ENCODE measurements around the gene SAMD4A. TPM values are rescaled to one million over a fixed set of nuclear protein-coding genes. Genes with fewer than 3 reads are reported as not detected.

SAMD4A gene
- total RNA-seq, 1 donor from 2014 or later, result 92.2 TPM

DNA sequence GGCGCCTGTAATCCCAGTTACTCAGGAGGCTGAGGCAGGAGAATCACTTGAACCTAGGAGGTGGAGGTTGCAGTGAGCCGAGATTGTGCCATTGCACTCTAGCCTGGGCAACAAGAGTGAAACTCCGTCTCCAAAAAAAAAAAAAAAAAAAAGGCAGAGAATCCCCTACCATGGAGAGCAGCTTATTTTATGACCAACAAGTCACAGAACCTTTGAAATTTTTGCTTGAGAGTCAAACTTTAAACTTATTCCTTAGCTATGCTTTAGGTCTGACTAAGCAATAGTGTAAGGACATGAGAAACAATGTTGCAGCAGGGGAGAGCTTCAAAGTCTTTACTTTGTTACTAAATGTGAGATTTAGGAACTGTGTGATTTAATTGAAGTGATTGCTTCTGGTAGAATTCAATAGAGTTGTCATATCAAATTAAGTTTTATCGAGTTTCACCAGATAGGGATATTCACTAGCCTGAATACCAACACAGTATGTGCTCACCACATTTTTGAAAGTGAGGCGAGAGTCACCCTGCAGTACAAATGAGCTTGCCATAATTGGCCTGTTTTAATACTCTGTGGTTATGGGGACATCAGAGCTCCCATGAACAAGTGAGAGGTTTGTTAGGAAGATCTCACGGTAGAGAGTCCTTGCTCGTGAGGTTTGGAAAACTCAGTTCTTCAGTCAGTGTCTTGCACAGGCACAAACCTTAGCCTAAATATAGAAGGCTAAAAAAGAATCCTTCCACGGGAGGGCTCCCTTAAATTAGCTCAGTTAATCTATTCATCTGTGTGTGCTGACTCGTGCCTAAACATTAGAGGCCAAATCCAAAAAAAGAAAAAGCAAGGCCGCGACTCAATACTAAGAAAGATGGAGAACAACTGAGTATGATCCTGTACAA is 108.6 kb downstream of the SAMD4A start:
- DNase-seq (ENCODE audit: extremely low read depth, low read depth, low spot score), result no peak

DNA sequence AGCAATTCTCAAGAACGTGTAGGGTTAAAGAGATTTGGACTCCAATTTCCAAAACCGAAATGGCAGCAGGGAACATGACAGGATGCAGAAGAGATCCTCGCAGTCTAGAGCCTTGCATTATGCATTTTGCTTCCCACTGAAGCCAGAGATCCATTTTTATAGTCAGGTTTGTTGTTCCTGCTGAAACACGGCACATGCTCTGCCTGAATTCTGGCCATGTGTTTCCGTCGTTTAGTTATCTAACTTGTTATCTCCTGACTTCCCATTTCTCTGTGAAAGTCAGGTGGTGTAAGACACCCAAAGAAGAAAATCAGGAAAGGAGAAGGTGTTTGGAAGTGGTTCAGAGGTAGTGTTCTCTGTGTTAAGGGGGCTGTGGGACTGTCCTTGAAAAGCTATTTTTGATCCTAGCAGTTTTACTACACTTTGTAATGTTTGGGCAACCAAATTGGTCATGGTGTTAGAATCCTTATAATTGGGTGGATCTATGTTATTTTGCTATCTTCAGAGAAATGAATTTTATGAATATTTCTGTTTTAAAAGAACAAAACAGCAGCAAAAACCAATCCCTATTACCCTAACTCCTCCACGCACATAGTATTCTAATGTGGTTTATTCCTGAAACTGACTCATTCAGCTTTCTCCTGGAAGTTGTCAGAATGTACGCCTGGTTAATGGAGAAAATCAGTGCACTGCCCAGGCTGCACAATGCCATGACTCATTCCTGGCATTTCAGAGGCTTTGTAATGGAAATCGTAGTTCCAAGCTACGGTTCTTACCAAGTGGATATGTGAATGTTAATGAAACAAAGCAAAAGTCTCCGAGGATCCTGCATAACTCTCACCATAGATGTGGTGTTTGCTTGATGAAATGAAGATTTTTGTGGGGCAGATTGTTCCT is 110.1 kb downstream of the SAMD4A start:
- DNase-seq (ENCODE audit: extremely low read depth, low read depth, low spot score), result peak; percentile 91

DNA sequence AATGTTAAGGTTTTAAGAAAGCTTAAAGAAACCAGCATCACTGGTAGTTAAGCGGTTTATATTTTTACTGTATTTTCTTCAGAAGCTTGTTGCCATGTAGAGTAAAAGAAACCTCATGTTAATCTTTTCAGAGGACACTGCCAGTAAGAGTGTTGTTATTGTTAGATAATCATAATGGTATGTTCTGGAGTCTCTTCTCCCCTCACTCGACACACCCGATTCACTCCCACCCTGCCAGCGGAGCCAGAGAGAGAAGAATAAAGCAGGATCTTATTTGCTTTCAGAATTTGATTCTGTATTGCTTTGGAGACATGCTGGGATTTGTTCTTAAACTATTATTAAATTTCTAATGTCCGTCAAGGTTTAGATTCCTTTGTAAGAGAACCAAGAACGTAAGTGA is 113.7 kb downstream of the SAMD4A start:
- DNase-seq (ENCODE audit: extremely low read depth, low read depth, low spot score), result no peak

DNA sequence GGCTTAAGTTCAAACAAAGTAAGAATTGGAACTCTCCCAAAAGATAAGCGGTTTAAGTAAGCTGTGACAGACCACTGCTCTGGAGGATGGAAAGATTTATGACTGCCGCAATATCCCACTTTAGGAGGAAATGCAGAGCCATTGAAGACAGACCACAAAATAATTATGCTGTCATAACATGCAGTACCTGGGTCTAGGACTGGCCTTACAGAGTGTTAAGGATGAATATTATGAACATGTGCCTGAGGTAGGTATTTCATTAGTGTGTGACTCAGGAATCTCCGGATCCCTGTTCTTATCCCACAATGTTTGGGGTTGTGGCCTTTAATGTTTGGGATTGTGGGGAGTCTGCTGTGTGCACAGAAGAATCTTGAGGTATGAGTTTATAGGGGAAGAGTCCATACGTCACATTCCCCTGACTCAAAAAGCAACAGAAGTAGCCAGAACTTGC is 114.9 kb downstream of the SAMD4A start:
- no peak for DNase-seq (ENCODE audit: extremely low read depth, low read depth, low spot score)

DNA sequence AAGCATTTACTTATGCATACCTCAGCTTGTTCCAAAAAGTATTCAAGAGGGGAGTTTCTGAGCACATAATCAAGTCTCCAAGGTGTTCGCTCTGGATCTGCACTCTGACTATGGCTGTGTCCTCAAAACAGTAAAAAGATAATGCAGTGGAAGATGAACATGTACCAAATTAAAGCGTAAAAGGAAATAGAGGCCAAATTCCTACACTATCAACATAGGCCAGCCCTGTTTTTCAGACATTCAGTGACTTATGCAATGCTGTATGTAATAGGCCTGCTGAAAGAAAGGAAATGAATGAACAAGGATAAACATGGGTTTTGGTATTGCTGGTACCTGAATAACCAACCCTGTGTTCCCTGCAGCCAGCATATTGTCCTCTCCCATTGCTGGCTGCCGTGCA is 115.7 kb downstream of the SAMD4A start:
- DNase-seq (ENCODE audit: extremely low read depth, low read depth, low spot score), result no peak

DNA sequence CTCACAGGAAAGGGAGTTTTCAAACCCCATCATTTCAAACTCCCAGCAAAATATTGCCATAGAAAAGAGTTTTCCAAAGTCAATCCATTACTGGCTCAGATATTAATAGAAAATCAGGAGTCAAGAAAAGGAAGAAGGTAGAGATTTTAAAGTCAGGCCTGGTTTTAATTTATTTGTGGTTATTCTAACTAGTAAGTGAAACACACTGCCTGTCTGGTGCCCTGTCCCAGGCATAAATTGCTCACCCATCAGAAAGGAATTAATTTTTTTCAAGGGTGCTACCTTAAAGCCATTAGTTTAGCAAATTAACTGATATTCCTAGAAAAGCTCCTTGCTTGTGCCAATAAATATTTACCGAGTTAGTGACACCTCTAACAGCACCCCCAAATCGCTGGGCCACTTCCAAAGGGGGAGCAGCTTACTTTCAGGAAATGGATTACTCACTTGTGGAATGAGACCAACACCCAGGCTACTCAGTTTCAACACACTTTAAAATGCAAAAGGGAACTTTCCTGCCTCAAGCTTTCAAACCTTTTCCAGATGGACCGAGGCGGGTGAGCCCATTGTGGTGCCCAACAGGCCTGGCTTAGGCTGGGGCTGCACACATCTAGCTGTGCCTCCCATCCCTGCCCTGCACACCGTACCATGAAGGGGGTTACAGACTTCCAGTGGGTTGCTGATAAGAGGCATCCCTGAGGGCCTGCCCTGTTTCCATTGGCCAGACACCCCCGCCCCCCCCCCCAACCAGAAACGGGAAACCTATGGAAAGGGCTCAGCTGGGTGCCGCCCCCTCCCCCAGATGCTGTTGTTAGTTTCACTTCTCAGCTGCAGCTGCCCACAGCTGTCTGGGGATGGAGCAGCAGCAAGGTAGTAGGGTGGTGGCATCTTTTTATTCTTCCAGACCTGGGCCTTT is 117.2 kb downstream of the SAMD4A start:
- DNase-seq (ENCODE audit: extremely low read depth, low read depth, low spot score), result no peak

DNA sequence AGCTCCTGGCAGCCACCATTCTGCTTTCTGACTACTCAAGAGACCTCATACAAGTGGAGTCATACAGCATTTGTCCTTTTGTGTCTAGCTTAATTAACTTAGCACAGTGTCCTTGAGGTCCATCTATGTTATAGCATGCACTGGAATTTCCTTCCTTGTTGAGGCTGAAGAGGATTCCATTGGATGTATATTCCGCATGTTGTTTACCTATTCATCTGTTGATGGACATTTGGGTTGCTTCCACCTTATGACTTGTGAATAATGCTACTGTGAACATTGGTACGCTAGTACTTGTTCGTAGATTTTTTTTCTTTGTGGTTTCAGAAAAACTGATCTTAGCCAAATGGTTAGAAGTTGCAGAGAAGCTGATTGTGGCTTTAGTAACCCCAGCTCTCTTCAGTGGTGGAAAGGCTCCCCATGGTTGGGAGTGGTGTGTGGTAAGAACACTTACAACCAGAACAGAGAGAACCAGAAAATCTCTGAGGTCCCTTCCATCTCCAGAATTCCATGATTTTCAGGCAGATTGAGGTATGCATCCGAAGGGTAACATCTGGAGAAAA is 118.4 kb downstream of the SAMD4A start:
- DNase-seq (ENCODE audit: extremely low read depth, low read depth, low spot score), result no peak

DNA sequence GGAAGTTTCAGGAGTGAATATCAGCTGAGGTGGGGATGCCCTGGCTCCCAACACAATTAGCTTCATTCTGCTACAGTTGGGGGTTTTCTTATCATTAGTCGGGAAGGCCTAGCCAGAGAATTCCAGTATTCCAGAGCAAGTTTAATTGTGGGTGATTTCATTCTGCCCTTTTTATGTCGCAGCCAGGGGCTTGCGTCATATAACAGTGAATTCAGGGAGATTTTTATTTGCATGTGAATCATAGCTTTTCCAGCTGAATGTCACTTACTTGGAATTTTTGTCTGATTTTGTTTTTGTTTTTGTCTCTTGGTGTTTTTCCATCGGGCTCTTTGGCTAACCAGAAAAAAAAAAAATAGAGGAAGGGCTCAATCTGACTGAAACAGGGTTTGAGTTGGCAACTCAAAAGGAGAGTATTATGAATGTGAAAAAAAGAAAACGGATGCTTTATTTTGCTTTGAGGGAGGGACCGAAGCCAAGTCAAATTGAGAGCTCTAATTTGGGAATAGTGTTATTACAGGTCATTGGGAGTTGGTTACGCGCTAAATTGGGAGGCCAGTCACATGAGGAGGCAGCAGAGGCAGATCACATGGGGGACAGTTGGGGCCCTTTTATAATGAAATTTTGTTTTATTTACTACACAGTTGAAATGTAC is 119.4 kb downstream of the SAMD4A start:
- DNase-seq (ENCODE audit: extremely low read depth, low read depth, low spot score), result peak; percentile 90

DNA sequence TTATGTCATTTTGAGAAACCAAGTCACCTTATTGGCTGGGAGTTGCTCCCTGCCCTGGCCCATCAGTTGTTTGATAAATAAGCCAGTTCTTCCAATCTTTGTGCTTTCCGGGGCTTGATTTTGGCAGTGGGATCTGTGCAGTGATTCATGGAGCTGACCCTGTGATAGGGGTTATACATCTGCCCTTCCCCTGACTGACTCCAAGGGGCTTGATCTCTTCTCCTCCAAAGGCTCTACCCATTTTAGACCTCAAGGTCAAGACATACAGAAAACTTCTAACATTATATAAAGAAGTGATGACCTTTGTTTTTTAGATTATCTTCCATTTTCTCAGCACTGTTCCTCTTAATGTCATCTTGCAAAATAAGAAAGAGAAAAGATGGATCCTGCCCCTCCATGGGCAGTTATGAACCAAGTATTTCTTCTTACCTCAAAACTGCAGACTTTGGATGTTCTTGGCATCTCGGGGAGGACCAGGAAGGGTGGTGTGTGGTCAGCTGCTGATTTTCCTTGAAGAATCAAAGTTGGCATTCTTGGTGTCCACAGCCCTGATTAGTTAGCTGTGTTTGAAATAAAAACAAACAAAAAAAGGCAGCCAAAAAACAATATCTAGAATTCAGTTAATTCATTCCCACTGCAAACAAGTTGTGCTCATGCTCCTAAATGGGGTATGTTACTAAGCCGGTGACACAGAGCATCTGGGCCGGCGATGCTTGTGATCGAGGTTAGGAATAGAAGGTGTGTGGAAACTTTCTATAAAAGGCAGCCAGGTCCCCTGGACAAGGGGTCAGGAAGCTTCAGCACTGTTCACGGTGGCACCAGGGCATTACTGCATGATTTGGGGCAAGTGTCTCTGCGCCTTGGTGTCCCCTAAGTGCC is 120.2 kb downstream of the SAMD4A start:
- DNase-seq (ENCODE audit: extremely low read depth, low read depth, low spot score), result no peak

DNA sequence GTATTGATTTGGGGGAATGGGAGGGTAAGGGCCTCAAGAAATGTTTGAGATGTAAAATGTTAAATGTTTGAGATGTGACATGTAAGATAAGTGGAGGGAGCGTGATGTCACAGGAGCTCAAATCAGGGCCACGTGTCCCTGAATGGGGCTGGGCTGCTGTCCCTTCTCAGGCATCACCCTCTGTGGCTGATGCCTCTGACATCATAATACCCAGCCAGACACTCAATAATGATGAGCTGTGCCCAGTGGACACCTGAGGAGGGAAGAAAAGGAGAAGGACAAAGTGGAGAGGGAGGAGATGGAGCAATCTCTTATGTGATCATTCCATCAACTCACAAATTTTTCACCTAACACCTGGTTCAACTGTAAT is 120.8 kb downstream of the SAMD4A start:
- DNase-seq (ENCODE audit: extremely low read depth, low read depth, low spot score), result no peak

DNA sequence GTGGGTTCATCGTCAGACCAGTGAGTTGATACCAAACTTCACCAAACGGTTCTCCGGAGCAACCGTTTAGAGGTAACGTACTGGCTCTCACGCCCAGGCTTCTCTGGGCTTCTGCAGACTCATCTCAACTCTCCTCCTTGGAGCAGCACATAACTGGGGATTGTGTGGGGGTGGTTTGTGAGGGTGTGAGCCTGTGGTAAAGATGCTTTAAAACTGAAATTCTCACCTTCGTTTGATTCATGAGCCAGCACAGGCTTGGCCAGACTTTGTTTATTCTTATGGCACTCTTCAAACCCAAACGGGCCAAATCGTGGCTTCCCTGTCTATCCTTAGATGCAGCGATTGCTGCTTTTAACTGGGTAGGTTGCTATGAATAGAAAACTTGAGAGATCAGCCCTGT is 121.3 kb downstream of the SAMD4A start:
- DNase-seq (ENCODE audit: extremely low read depth, low read depth, low spot score), result no peak

DNA sequence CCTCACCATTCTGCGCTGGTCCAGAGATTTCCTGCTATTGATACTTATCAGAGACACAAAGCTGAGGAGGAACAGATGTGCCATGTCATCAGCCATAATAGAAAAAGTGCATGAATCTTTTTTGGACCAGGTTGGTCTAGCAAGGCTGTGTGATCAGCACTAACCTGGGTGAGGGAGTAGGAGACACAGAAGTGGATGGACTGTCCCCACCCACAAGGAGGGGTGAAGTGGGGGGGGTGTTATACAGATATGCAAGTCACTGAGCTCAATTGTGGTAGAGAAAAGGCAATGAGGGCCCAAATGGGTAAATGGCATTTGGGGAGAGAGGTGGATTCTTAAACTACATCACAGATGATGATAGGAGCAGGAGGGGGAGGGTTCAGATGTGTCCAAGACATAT is 123.0 kb downstream of the SAMD4A start:
- no peak for DNase-seq (ENCODE audit: extremely low read depth, low read depth, low spot score)

DNA sequence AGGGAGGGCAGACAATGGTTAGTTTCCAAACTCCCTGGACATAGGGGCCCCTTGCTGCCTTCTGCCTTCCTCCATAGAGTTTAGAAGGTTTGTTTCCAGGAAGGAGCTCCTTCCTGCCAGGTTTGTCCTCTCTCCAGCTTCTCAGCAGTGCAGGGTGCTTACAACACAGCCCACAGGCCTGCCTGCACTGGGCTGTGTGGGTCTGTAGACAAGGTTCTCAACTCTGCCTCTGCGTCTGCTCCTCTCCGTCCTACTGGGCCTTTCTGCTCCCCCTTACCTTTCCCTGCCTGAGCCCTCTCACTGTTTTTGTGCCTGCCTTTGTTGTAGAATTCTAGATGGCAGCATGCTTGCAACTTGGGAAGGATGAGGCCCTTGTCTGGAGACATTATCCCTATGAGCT is 124.0 kb downstream of the SAMD4A start:
- no peak for DNase-seq (ENCODE audit: extremely low read depth, low read depth, low spot score)

DNA sequence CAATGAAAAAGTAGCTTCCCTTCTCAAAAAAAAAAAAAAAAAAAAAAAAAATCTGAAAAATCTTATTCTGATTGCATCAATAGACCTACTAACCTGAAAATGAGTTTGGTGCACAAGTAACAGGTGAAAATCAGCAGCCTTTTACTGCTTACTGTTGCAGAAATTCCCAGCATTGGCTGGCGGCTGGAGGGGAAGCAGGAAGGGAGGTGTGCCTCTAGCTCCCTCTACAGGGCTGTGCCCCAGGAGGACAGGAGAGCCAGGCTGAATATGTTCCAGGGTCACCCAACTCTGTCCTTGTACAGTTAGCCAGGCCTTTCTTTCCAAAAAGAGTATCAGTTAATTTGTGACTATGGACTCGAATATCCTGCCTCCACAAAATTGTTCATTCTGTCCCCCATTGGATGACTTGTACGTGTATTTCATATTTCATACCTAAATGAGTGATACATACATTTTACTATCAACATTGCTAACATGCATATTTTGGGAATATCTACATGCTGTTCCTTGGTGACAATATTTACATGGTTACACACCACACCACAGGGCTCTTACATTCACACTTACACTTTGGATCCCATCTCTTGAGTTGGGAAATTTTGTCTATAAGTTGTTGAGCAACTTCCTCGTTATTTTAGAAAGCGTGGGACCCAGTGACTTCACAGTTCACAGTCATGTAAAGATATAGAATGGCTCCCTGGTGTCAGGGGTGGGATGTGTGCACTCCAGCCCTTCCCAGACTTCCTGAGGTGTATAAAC is 124.8 kb downstream of the SAMD4A start:
- DNase-seq (ENCODE audit: extremely low read depth, low read depth, low spot score), result no peak

DNA sequence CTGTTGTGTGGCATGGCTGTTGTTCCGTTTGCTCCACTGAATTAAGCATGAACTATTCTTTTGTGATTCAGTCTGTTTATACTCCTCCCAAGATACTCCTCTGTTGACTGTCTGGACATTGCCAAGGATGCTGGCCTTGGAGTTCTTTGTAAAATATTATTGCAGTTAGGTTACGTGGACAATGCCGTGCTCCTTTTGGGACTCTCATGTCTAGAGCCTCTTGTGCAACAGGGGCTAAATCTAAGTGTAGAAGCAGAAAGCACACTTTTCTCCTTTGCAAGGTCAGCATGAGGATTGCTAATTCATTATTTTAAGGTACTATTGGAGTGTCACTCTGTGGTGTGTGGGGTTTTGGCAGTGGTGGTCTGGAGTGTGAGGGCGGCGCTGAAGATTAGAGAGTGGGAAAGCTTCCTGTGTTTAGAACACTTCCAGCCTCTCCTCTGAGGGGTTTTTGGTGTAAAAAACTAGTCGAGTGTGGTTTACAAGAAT is 125.4 kb downstream of the SAMD4A start:
- DNase-seq (ENCODE audit: extremely low read depth, low read depth, low spot score), result no peak

DNA sequence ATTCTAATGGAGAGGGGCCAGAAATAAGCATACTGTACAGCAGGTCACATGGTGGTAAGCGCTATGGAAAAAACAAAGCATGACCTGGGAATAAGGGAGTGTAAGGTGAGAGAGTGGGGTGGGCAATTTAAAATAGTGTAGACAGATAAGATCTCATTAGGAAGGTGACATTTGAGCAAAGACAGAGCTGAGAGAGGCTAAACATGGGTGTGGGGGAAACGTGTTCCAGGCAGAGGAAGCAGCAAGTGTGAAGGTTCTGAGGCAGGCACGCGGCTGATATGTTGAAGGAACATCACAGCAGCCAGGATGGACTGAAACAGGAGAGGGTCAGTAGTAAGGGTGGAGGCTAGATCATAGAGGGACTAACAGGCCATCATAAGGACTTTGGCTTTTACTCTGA is 126.8 kb downstream of the SAMD4A start:
- DNase-seq (ENCODE audit: extremely low read depth, low read depth, low spot score), result no peak

DNA sequence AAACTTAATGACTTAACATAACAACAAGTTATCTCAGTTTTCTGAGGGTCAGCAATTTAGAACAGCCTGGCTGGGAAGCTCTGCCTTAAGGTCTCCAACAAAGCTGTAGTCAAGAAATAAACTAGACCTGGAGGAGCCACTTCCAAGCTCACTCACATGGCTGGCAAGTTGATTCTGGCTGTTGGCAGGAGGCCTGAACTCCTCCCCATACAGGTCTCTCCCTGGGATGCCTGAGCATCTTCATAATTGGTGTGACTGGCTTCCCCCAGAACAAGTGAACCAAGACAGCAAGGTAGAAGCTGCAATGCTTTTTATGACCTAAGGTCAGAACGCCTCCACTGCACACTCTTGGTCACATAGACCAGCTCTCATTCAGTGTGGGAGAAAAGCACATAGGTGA is 128.3 kb downstream of the SAMD4A start:
- DNase-seq (ENCODE audit: extremely low read depth, low read depth, low spot score), result no peak

DNA sequence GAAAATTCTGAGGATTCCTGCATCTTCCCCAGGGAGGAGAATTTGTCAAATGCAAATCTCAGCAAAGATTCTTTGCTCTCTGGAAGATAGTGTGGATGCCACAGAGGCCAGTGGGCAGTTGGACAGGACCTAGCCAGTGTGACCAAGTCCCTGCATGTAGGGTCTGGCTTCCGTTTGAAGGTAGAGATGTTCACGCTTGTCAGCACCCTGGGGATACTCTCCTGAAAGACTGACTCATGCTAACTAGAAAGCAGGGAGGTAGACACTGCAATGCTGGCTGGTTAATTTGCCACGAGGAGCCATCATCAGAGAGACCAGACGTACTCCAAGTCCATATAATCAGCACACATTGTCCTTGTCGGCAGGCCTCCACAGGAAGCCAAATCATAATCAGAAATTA is 130.1 kb downstream of the SAMD4A start:
- DNase-seq (ENCODE audit: extremely low read depth, low read depth, low spot score), result no peak

Measured in glomerular endothelial cell (primary cell).